ENCODE measurements around the gene CBFB. TPM values are rescaled to one million over a fixed set of nuclear protein-coding genes. Genes with fewer than 3 reads are reported as not detected.

Gene CBFB
- total and polyA plus RNA-seq, 9 of the 15 experiments (the other 6 are each of a cell fraction or from before 2014, with no cell fraction given): 22.0 to 112 (median 66.5) TPM

GRCh38 chr16:67050796-67051195 is 21.8 kb downstream of the CBFB start:
- in situ Hi-C loops (cut with MboI) (no loop called here), intact Hi-C loops (cut with micrococcal nuclease) (no loop called here)
- ChIA-PET CTCF (ENCODE audit: low intra/inter-chr PET ratio) (no interaction called here), POLR2A (interaction anchor here (1.5 kb wide), 1 partner anchor 10 kb away, joined by 4 read pairs; no protein-coding TSS in a partner anchor)
- Histone ChIP-seq H3K4me1 (replicated peaks in 1 of 2; ENCODE audit: control insufficient read depth in 2 of 2, insufficient read depth in 2 of 2, low read length in 2 of 2) (peaks cover 6 to 12% of the 10 kb centered on the region in 2 experiments), H3K27ac (ENCODE audit: extremely low read depth, low read depth, low read length) (no peak overlapping the region), H3K9me1 (ENCODE audit: control insufficient read depth, insufficient read depth, low read length) (no peaks in the 10 kb centered on the region), H3K36me3 (ENCODE audit: control insufficient read depth, insufficient read depth, low read length) (peaks cover 35% of the 10 kb centered on the region), H3K9ac (ENCODE audit: insufficient read depth in 1 of 2, low read depth in 2 of 2, low read length in 2 of 2) (no peak overlapping the region), H3K27me3 (ENCODE audit: control insufficient read depth in 2 of 2, insufficient read depth in 2 of 2, low read length in 2 of 2) (no peaks in the 10 kb centered on the region), H2AFZ (ENCODE audit: low read depth, low read length) (no peak overlapping the region), H4K20me1 (replicated peaks; ENCODE audit: control insufficient read depth, insufficient read depth, low read length) (no peaks in the 10 kb centered on the region; the same call in none of the 2 replicates), H3K4me3 (no peak overlapping the region), H3K79me2 (ENCODE audit: control insufficient read depth, insufficient read depth, low read length) (peaks cover 16% of the 10 kb centered on the region), H3K4me2 (ENCODE audit: insufficient read depth, low read length) (no peak overlapping the region), H3K9me3 (replicated peaks; ENCODE audit: control insufficient read depth, insufficient read depth, low read depth, low read length) (no peaks in the 10 kb centered on the region)
- ATAC-seq (no peak), FAIRE-seq (no peak), DNase-seq (ENCODE audit: extremely low read depth in 1 of 4, low spot score in 3 of 4) (no peak)
- 86% methylated on average over 2 of the region's 2 CpGs for WGBS (ENCODE audit: insufficient coverage, low coverage, missing lambda C conversion rate)
- TF ChIP-seq HBP1 (CRISPR knock-in tag; IDR thresholded peaks at IDR 0.05) (no peak), GTF2E2 (tag; IDR thresholded peaks at IDR 0.05) (no peak), ZNF217 (CRISPR knock-in tag; IDR thresholded peaks at IDR 0.05) (no peak), PTBP1 (IDR thresholded peaks at IDR 0.05; ENCODE audit: low read depth, low read length) (no peak), NELFE (IDR thresholded peaks at IDR 0.05; ENCODE audit: insufficient read depth, insufficient read length) (no peak), SRSF7 (optimal IDR thresholded peaks at IDR 0.05; ENCODE audit: low read depth, low read length) (no peak), ZNF79 (CRISPR knock-in tag; IDR thresholded peaks at IDR 0.05; ENCODE audit: low read depth) (no peak), NFRKB (IDR thresholded peaks at IDR 0.05; ENCODE audit: low read depth) (no peak)
- BruUV-seq (replicated peaks): no TSS peak
